Endodermal cell (in vitro differentiated cells): Measurements from ENCODE around the gene RASGRF1. TPM values are rescaled to one million over a fixed set of nuclear protein-coding genes. Genes with fewer than 3 reads are reported as not detected.
"Not testable (repeated sequence)": the region's sequence is repeated elsewhere in the genome, so short reads cannot be mapped to it uniquely, and the experiment has no call there.

Source experiments
- DNase-seq: peaks from one replicate; pipeline ENCODE4 v3.0.0-alpha.2; 2017
- H3K27ac ChIP-seq: 2 replicates; pipeline ENCODE4 v1.5.1; 2013; ENCODE audit warnings: mild to moderate bottlenecking, low read depth, low read length, moderate library complexity
- H3K27me3 ChIP-seq: 2 replicates; pipeline ENCODE4 v1.6.1; 2013; ENCODE audit warnings: mild to moderate bottlenecking, low read length, moderate library complexity; ENCODE audit not compliant: insufficient read depth, control insufficient read depth, poor library complexity, severe bottlenecking
- H3K36me3 ChIP-seq: 2 replicates; pipeline ENCODE4 v1.7.0; 2013; ENCODE audit warnings: mild to moderate bottlenecking, low read length, moderate library complexity; ENCODE audit not compliant: control insufficient read depth, insufficient read depth
- H3K4me1 ChIP-seq: one replicate; pipeline ENCODE4 v1.7.0; 2013; ENCODE audit warnings: low read length; ENCODE audit not compliant: control insufficient read depth, insufficient read depth
- H3K4me3 ChIP-seq: 2 replicates; pipeline ENCODE4 v1.5.1; 2013; ENCODE audit warnings: mild to moderate bottlenecking, low read length, moderate library complexity
- H3K9ac ChIP-seq: 2 replicates; pipeline ENCODE4 v1.6.1; 2013; ENCODE audit warnings: mild to moderate bottlenecking, low read length, moderate library complexity; ENCODE audit not compliant: poor library complexity, severe bottlenecking; ENCODE audit errors: extremely low read depth
- H3K9me3 ChIP-seq: 2 replicates; pipeline ENCODE4 v1.6.1; 2013; ENCODE audit warnings: mild to moderate bottlenecking, low read length, moderate library complexity; ENCODE audit not compliant: control insufficient read depth
- H3K27ac Mint-ChIP-seq: 2 replicates; pipeline ENCODE4 v1.8.0; 2020; ENCODE audit warnings: mixed read lengths
- H3K27me3 Mint-ChIP-seq: 2 replicates; pipeline ENCODE4 v1.8.0; 2021; ENCODE audit warnings: mild to moderate bottlenecking, mixed read lengths; ENCODE audit not compliant: insufficient read depth
- H3K36me3 Mint-ChIP-seq: 2 replicates; pipeline ENCODE4 v1.8.0; 2020; ENCODE audit warnings: low read depth, mixed read lengths
- H3K4me1 Mint-ChIP-seq: 2 replicates; pipeline ENCODE4 v1.8.0; 2020; ENCODE audit warnings: mixed read lengths
- H3K4me3 Mint-ChIP-seq: 2 replicates; pipeline ENCODE4 v1.8.0; 2020; ENCODE audit warnings: mild to moderate bottlenecking, moderate library complexity, mixed read lengths
- H3K9me3 Mint-ChIP-seq: 2 replicates; pipeline ENCODE4 v1.8.0; 2020; ENCODE audit warnings: mild to moderate bottlenecking, mixed read lengths
- CTCF ChIP-seq: fragments of 200-600 bp; sonication (generic); conservative IDR thresholded peaks from 2 replicates; pipeline ENCODE4 v1.5.0; 2021; ENCODE audit warnings: antibody characterized with exemption, mild to moderate bottlenecking
- WGBS, 2 experiments: methylation state at CpG; one replicate each; pipeline versions ENCODE4 v1.1.5 to v1.1.7; 2013; ENCODE audit warnings: missing lambda C conversion rate in 2 of 2, mixed read lengths in 1 of 2; ENCODE audit not compliant: insufficient coverage in 1 of 2, insufficient read length in 1 of 2; 5-methylcytosine and 5-hydroxymethylcytosine counted together
- total RNA-seq, 2 donors: library from RNA; stranded (reverse); fragmentation: NEBNext Ultra II Directional in 1 of 2; extraction: Animal tissue kit (Norgen Biotek cat#: 25700) in 1 of 2; gene quantifications; 2 replicates in 1 of 2; 3 replicates in 1 of 2; pipeline ENCODE4 v1.2.1, GENCODE V29; 2021

The RASGRF1 gene
- total RNA-seq, 2 donors from 2014 or later, result 0.20 TPM; not detected in 1

GRCh38 chr15:78997981-78998499 is 92.5 kb downstream of the RASGRF1 start:
- no peaks in the 10 kb centered on the region for H3K9me3 Mint-ChIP-seq
- Histone ChIP-seq H3K4me1 (no peaks in the 10 kb centered on the region), H3K9ac (no peak overlapping the region), H3K36me3 (no peaks in the 10 kb centered on the region), H3K4me3 (no peak overlapping the region), H3K27ac (no peak overlapping the region), H3K9me3 (no peaks in the 10 kb centered on the region), H3K27me3 (no peaks in the 10 kb centered on the region)
- WGBS, 2 experiments, result 58 to 88% methylated on average over 2 to 8 of the region's 8 CpGs
- H3K4me1 Mint-ChIP-seq, result peaks cover 9% of the 10 kb centered on the region
- H3K4me3 Mint-ChIP-seq, result no peak overlapping the region
- H3K27ac Mint-ChIP-seq, result no peak overlapping the region
- TF ChIP-seq CTCF, result no peak
- peaks cover 2% of the 10 kb centered on the region for H3K27me3 Mint-ChIP-seq
- H3K36me3 Mint-ChIP-seq, result no peaks in the 10 kb centered on the region
- DNase-seq, result no peak

GRCh38 chr15:78996894-78997275 is 93.7 kb downstream of the RASGRF1 start:
- no peak overlapping the region for H3K9ac ChIP-seq
- H3K36me3 Mint-ChIP-seq, result no peaks in the 10 kb centered on the region

GRCh38 chr15:78995921-78996893 is 94.4 kb downstream of the RASGRF1 start:
- WGBS, 2 experiments, result 78 to 82% methylated on average over 13 to 22 of the region's 22 CpGs
- H3K9me3 Mint-ChIP-seq, result no peaks in the 10 kb centered on the region
- peaks cover 9% of the 10 kb centered on the region for H3K4me1 Mint-ChIP-seq
- Histone ChIP-seq H3K36me3 (no peaks in the 10 kb centered on the region), H3K4me3 (no peak overlapping the region), H3K27me3 (no peaks in the 10 kb centered on the region), H3K9ac (no peak overlapping the region), H3K27ac (peak overlapping the region; percentile 24), H3K9me3 (no peaks in the 10 kb centered on the region), H3K4me1 (no peaks in the 10 kb centered on the region)
- H3K4me3 Mint-ChIP-seq, result no peak overlapping the region
- no peak for DNase-seq
- no peaks in the 10 kb centered on the region for H3K36me3 Mint-ChIP-seq
- H3K27ac Mint-ChIP-seq, result no peak overlapping the region
- no peak for TF ChIP-seq CTCF
- H3K27me3 Mint-ChIP-seq, result peaks cover 2% of the 10 kb centered on the region

More at GRCh38 chr15:78996894-78997275, 93.7 kb downstream of the RASGRF1 start:
- WGBS, 2 experiments, result 91 to 92% methylated on average over 3 to 6 of the region's 6 CpGs
- TF ChIP-seq CTCF, result no peak
- H3K4me3 Mint-ChIP-seq, result no peak overlapping the region
- peaks cover 9% of the 10 kb centered on the region for H3K4me1 Mint-ChIP-seq
- Histone ChIP-seq H3K9me3 (no peaks in the 10 kb centered on the region), H3K4me3 (no peak overlapping the region), H3K27me3 (no peaks in the 10 kb centered on the region), H3K4me1 (no peaks in the 10 kb centered on the region), H3K36me3 (no peaks in the 10 kb centered on the region), H3K27ac (no peak overlapping the region)
- peaks cover 2% of the 10 kb centered on the region for H3K27me3 Mint-ChIP-seq
- no peaks in the 10 kb centered on the region for H3K9me3 Mint-ChIP-seq
- no peak overlapping the region for H3K27ac Mint-ChIP-seq
- DNase-seq, result no peak

- H3K4me1 ChIP-seq, H3K27me3 Mint-ChIP-seq, H3K36me3 ChIP-seq, H3K27ac ChIP-seq, H3K4me3 ChIP-seq, H3K4me1 Mint-ChIP-seq, H3K27ac Mint-ChIP-seq, H3K4me3 Mint-ChIP-seq, H3K27me3 ChIP-seq, H3K36me3 Mint-ChIP-seq, H3K9me3 Mint-ChIP-seq, H3K9ac ChIP-seq, H3K9me3 ChIP-seq, DNase-seq: not testable (repeated sequence)
- WGBS, 2 experiments, result 78 to 79% methylated on average over 5 to 6 of the region's 6 CpGs
These were observed 95.4 kb downstream of the RASGRF1 start for GRCh38 chr15:78995161-78995560.
